ENCODE data around the gene KCNQ1.

DNA sequence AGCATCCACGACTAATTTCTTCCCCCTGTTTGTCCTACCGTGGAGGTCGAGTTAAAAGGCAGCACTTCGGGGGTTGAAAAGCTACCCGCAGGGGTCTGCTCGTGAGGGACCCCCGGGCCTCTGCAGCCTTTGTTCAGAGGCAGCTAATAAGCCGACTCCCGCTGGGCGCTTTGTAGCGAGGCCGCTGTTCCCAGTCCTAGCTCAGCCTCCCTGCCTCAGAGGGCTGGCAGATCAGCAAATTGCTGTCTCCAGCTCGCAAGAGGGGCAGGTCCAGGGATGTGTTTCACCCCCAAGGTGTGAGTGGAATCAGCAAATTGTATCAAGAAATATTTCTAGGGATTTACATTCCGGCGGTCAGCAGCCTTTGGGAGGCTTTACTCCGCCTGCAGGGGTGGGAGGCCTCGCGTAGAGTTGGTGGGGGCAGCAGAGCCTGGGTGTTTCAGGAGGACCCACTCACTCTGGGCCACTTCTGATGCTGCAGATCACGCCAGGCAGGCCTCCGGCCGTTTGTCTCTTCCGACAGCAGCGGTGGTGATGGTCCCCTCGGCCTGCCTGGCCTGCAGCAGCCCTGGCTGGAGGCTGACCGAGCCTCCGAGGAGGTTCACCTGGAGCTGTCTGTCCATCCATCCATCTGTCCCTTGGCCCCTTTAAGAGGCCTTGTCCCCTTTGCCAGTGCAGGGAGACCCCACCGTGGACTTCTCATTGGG, 276.6 kb downstream of the KCNQ1 start:
- no peak for TF ChIP-seq EZH2 (IDR thresholded peaks at IDR 0.05; ENCODE audit: low read depth)
- no peak for TF ChIP-seq CTCF (conservative IDR thresholded peaks at IDR 0.05)
